ENCODE measurements around the gene SEMA5A.

DNA sequence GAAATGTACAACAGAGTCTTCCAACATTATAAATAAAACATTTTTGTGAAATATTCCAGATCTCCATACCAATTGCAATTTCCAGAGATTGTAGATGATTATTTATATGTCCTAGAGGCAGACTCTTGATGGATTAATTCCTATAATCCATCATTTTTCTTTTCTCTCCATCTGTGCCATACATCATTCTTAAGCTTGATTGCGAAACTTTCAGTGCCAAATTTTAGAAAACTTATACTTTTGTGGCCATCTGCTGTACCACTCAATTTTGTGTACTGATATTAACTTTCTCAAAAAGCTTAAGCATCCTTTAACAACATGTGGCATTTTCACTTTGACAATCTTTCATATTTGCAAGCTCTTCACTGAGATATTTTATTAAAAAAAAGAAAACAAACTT, 446.9 kb downstream of the SEMA5A start:
- TF ChIP-seq POLR2A (IDR thresholded peaks at IDR 0.05), result no peak
- TF ChIP-seq, protein P1, sequence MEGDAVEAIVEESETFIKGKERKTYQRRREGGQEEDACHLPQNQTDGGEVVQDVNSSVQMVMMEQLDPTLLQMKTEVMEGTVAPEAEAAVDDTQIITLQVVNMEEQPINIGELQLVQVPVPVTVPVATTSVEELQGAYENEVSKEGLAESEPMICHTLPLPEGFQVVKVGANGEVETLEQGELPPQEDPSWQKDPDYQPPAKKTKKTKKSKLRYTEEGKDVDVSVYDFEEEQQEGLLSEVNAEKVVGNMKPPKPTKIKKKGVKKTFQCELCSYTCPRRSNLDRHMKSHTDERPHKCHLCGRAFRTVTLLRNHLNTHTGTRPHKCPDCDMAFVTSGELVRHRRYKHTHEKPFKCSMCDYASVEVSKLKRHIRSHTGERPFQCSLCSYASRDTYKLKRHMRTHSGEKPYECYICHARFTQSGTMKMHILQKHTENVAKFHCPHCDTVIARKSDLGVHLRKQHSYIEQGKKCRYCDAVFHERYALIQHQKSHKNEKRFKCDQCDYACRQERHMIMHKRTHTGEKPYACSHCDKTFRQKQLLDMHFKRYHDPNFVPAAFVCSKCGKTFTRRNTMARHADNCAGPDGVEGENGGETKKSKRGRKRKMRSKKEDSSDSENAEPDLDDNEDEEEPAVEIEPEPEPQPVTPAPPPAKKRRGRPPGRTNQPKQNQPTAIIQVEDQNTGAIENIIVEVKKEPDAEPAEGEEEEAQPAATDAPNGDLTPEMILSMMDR (IDR thresholded peaks at IDR 0.05), result no peak
